HG02973 (cell line): ENCODE measurements around the gene CCDC180.
"Not testable (repeated sequence)": the region's sequence is repeated elsewhere in the genome, so short reads cannot be mapped to it uniquely, and the experiment has no call there.

Experiments used
- ATAC-seq: cut with Tn5 transposase; IDR thresholded peaks from one replicate; pipeline ENCODE4 v1.9.1; 2021; ENCODE audit warnings: moderate library complexity; ENCODE audit not compliant: unreplicated experiment

Gene CCDC180

DNA sequence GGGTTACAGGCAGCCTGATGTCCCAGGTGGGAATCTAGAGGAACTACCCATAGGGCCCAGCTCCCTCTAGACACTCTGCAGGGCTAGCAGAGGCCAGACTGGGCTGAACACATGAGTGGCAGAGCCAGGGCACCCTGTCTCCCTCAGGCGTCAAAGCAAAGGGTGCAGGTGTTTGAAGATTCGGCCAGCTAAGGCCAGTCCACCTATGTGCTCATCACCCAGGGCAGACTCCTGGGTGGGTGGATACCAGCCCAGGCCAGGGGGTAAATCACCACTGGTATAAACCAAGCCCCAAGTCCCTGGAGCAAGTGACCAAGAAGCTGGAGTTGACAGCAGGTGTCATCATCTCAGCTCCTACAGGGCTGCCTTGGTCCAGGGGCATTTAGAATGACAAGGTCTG lies 3.4 kb downstream of the CCDC180 start:
- no peak for ATAC-seq

GRCh38 chr9:97311798-97312500 lies 4.5 kb downstream of the CCDC180 start:
- ATAC-seq, result no peak

DNA sequence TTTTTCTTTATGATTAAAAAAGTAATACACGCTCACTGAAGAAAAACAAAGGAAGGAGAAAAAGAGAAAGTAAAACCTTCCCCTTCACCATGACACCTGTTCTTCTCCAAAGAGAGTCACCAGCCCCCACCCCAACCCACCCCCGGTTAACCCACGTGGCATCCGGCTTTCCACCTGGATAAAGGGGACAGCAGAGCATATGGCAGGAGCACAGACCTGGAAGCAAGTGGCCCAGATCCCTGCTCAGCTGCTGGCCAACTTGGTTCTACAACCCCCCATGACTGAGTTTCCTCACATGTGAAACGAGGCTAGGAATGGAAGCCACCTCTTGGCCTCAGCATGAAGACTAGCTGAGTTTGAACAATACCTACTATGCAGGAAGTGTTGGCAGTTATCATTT lies 5.1 kb downstream of the CCDC180 start:
- no peak for ATAC-seq

DNA sequence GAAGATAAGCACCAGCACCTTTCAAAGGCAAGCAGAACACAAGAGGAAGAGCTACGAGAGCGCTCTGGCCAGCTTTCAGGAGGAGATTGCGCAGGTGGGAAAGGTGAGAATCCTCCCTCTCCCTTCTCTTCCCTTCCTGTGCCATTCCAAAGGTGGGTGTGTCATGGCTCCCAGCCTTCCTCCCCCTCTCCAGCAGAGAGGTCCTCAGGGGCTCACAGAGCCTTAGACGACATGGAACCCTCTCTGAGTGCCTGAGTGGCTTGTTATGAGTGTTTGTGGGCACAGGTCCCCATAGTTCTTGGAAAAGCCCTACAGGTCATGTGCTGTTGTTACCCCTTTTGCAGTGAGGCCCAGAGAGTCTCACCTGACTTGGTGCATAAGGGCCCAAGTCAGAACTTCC lies 5.8 kb downstream of the CCDC180 start:
- no peak for ATAC-seq

DNA sequence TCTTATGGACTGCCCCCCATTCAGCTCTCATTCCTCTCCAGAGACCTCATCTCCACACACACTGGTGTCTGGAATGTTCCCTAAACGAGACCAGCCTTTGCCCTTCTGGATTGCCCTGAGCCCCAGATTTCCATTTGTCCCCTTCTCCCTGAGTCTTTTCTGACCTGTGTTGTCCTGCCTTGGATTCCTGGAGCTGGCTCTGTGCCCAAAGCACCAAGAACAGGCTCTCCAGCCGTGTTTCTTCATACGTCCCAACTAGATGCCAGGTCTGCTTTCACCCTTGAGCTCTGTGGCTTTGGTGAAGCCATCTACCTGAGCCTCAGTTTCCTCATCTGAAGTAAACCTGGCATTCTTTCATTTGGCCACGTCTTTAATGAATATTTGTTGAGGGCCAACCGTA lies 6.3 kb downstream of the CCDC180 start:
- no peak for ATAC-seq

DNA sequence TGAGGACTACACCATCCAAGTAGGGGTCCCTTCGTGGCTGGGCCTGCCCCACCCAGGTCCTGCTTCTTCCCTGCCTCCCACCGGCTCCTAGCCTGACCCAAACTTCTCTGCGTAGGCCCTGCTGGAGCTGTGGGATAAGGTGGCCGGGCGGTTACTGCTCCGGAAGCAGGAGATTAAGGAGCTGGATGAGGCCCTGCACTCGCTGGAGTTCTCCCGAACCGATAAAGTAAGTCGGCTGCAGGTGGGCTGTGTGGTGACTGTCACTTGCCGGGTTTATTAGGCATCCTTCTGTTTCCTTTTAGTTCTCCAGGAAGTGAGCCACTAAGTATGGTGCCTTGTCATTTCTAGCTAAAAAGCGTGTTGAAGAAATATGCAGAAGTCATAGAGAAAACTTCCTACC lies 7.0 kb downstream of the CCDC180 start:
- no peak for ATAC-seq

GRCh38 chr9:97315550-97315949 lies 8.1 kb downstream of the CCDC180 start:
- no peak for ATAC-seq

DNA sequence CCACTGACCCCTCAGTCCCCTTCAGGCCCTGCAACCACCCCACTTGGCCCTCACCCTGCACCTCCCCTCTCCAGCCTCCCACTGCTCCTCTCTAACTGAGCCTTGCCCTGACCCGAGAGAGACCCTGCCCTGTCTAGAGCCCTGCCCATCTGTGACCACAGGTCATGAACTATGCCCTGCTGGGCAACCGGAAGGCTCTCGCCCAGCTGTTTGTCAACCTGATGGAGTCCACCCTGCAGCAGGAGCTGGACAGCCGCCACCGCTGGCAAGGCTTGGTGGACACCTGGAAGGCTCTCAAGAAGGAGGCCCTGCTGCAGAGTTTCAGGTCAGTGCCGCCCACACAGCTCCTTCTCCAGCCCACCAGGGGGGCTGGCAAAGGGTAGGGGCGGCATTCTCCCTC lies 9.4 kb downstream of the CCDC180 start:
- ATAC-seq, result no peak

GRCh38 chr9:97318433-97318832 lies 11.0 kb downstream of the CCDC180 start:
- no peak for ATAC-seq

- ATAC-seq, result no peak
Measured at GRCh38 chr9:97319395-97319794, 11.9 kb downstream of the CCDC180 start.

- ATAC-seq, result no peak
Measured at GRCh38 chr9:97320080-97320642, 12.7 kb downstream of the CCDC180 start.

DNA sequence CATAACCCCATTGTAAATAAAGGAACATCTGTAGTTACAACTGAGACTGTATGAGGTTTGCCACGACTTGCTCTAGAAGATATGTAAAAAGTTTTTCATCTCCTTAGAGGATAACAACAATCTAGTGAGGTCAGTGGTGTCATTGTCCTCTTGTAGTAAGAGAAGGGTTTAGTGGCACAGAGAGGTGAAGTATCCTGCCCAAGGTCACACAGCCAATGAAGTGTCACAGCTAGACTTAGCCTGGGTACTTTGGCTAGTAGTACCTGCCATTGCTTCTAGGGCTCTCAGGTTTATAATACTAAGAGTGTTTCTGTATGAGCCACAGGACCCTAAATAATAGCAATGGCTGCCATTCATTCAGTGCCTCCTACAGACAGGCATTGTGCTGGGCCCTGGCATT lies 13.8 kb downstream of the CCDC180 start:
- no peak for ATAC-seq

- ATAC-seq, result no peak
Measured at GRCh38 chr9:97321691-97322090, 14.2 kb downstream of the CCDC180 start.

GRCh38 chr9:97322105-97322504 lies 14.6 kb downstream of the CCDC180 start:
- no peak for ATAC-seq

- no peak for ATAC-seq
Measured at GRCh38 chr9:97324954-97325353, 17.5 kb downstream of the CCDC180 start.

- ATAC-seq, result no peak
Measured at GRCh38 chr9:97327562-97327961, 20.1 kb downstream of the CCDC180 start.

DNA sequence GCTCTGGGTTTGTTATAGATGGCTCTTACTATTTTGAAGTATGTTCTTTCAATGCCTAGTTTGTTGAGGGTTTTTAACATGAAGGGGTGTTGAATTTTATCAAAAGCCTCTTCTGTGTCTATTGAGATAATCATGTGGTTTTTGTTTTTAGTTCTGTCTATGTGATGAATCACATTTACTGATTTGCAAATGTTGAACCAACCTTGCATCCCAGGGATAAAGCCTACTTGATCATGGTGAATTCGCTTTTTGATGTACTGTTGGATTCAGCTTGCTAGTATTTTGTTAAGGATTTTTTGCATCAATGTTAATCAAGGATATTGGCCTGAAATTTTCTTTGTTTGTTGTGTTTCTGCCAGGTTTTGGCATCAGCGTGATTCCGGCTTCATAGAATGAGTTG lies 25.5 kb downstream of the CCDC180 start:
- no peak for ATAC-seq

- ATAC-seq, result not testable (repeated sequence)
Measured at GRCh38 chr9:97335622-97336021, 28.2 kb downstream of the CCDC180 start.

DNA sequence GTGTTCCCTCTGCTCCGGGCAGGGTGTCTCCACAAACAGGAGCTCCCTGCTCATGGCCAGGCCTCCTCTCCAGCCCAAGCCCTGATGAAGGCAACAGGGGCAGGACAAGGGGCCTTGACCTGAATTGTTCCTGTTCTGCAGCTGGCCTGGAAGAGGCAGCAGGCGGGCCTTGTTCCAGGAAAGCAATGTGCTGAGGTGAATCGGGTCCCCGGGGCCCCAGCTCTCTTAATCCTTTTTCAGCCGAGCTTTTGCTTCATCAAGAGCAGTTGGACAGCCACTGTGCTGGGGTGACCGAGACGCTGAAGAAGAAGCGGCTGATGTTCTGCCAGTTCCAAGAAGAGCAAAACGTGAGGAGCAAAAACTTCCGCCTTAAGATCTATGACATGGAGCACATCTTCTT lies 41.4 kb downstream of the CCDC180 start:
- no peak for ATAC-seq

GRCh38 chr9:97349400-97349799 lies 41.9 kb downstream of the CCDC180 start:
- ATAC-seq, result no peak

DNA sequence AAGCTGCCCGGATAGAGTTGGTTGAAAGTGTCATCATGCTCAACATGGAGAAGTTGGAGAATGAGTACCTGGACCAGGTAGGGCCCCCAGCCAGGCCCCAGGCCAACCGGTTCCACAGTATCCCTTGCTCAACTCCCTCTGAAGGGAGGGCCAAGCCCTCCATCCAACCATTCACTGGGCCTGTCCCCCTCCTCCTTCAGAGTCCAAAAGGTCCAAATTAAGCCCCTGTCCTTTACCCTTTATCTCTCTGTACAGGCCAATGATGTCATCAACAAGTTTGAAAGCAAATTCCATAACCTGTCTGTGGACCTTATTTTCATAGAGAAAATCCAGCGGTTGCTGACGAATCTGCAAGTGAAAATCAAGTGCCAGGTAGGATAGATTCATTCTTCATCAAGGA lies 47.2 kb downstream of the CCDC180 start:
- no peak for ATAC-seq

DNA sequence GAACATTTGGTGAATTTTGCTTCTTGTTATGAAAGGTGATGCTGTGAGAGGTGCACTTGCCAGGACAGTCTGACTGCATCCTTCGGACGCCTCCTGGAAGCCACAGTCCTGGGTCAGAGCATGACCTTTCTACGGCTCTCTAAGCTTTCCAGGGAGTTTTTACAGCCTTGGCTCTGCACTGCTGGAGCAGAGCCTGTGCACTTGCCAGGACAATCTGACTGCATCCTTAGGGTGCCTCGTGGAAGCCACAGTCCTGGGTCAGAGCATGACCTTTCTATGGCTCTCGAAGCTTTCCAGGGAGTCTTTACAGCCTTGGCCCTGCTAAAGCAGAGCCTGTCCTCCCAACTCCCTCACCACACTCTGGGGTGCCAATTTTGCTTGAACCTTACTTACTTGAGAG lies 49.6 kb downstream of the CCDC180 start:
- no peak for ATAC-seq
